Daoy (cell line): ENCODE results near the gene CC2D1A. TPM values are rescaled to one million over a fixed set of nuclear protein-coding genes. Genes with fewer than 3 reads are reported as not detected.
"Not testable (repeated sequence)": the region's sequence is repeated elsewhere in the genome, so short reads cannot be mapped to it uniquely, and the experiment has no call there.

Experiments used
- DNase-seq: peaks from one replicate; pipeline ENCODE4 v3.0.0-alpha.2; 2015; ENCODE audit warnings: low read depth
- total RNA-seq: library from RNA; depleted of rRNA; stranded (reverse); fragments of >200 nt; shearing (Covaris generic); gene quantifications from 2 replicates; pipeline ENCODE4 v1.2.3, GENCODE V29; 2014

CC2D1A gene
- total RNA-seq, 1 experiment from 2014 or later = 17.8 TPM

DNA sequence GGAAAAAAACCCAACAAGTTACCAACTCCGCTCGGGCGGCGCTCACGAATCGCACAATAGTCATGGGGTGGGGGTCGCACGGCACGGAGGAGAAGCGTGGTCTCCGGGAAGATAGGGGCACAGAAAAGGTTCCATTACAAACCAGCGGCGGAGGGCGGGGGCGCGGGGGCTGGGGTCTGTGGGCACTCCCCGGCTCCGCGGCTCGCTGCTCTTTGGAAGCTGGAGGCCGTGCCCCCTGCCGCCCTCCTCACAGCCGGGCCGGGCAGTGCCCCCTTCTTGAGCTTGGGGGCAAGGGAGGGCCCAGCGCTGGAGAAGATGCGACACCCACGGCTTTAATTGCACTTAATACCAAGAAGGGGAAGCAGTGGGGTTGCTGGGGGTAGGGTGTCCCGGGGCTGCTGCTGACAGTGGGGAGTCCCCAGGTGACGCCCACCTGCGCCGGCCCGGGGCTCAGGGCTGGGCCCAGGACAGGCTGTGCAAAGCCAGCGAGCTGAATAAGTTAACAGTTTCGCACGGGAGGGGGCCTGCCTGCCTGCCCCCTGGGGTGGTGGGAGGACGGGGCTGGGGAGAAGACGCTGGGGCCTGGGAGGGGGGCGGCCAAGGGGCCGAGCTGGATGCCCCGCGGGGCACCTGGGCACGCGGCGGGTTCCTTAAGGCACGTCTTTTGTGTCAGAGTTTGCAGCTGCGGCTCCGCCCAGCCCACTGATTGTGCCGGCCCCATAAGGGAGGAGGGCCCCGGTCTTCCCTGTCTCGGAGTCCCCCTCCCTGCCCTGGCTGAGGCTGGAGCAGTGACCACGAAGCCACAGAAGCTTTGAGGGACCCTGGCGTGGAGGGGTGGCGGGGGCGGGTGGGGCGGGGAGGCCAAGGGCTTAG is 56.1 kb downstream of the CC2D1A start:
- DNase-seq = peak; percentile 62

DNA sequence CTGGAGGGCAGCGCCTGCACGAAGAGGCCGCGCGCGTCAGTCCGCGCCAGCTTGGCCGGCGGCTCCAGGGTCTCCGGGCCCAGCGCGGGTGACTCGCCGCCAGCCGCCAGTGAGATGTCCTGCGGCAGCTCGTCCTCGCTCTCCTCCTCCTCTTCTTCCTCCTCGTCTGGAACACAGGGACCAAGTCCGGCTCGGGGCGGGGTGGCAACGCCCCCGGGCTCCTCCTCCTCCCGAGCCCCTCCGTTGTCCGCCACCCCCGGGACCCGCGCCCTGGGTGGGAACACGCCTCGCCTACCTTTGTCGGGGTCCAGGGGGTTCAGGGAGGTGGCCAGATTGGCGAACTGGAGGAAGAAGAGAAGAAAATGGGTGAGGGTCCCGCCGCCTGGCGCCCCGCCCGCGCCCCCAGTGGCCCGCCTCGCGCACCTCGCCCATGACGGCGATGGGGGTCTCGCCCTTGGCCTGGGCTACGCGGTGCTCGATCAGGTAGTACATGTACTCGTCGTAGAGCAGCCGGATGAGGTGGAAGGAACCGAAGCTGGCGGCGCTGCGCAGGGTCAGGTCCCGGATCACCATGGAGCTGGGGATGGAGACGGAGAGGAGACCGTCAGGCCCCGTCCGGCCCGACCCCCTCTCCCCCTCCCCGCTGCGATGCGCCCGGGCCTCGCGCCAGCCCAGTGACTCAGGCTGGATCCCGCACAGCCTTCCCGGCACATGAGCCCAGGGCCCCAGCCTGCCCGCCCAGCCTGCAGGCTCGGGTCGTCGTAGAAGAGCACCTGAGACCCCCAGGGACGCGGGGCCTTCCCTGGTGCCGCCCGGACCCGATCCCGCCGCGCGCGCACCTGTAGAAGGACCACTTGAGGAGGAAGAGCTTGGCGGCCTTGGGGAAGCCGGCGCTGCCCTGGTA is 57.0 kb downstream of the CC2D1A start:
- DNase-seq = peak; percentile 64

- no peak for DNase-seq
Observed at GRCh38 chr19:13963603-13964105, 57.7 kb downstream of the CC2D1A start.

DNA sequence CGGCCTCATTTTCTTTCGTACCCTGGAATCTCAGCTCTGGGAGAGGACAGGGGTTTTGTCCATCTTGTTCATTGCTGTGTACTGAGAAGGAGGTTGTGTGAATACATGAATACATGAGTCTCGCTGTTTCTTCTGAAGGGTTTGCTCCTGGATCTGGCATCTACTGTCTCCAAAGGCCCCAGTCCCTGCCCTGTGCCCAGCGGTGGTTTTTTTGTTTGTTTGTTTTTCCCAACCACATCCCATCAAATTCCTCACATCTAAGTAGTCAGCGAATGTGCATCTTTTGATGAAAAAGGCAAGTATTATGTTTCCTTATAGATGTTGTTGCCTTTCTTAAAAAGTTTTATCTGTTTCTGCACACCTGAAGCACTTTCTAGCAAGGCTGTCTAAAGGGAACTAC is 58.8 kb downstream of the CC2D1A start:
- peak; percentile 53 for DNase-seq

- DNase-seq = no peak
Observed at GRCh38 chr19:13965377-13965896, 59.4 kb downstream of the CC2D1A start.

DNA sequence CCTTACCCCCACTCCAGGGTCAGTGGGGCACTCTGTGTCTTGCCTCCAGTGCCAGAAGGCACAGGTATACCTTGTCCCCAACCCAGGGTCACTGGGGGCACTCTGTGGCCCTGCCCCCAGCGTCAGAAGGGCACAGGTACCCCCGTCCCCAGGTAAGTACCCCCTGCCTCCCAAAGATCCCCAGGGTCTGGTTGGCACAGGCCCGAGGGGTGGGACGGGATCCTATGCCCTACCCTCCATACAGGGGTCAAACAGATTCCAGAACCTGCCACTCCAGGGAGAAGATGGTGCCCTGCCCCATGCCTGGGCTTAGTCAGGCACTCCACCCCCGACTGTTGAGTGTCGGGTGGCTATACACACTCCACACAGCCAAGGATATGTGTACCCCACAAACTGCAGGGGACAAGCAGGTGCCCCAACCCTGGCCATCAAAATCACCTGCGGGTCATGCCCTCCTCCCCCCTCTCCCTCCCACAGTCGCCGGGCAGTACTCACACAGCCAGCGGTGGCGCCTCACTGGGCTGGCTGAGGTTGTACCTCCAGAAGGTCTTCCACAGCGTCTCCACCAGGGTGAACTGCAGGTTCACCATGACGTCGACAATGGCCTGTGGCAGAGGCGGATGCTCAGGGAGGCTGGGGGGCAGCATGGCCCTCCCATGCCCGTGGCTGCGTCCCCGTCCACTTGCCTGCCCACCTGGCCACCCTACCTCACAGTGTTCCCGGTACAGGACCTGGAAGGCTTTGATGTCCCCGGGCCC is 60.1 kb downstream of the CC2D1A start:
- DNase-seq = no peak

DNA sequence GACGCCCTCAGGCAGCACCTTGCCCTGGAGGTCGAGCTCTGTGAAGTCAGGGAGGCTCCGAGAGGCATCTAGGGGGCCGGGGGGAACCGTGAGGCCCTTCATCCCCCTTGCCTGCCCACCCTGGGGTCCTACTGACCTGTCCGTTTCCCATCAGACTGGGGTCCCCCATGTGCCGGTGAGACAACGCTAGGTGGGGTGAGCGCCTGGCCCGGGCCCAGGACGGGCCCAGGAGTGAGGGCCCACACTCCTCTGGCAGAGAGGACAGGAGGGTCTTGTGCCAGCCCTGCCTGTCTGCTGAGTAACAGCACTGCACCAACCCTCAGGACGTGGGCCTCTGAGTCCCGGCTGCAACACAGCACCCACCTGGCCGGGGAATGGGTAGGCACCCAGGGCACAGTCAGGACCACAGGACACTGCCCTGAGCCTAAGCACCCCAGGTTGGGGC is 60.7 kb downstream of the CC2D1A start:
- DNase-seq = no peak

DNA sequence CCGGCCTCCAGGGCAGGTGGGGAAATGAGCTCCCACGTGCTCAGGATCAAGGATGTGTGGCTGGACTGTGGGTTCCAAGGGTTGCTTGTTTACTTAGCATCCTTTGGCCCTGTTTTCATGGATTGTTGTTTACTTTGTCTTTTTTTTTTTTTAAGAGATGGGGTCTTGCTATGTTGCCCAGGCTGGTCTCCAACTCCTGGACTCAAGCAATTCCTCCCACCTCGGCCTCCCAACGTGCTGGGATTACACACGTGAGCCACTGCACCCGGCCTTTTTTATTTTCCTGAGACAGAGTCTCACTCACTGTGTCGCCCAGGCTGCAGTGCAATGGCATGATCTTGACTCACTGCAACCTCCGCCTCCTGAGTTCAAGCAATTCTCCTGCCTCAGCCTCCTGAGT is 61.2 kb downstream of the CC2D1A start:
- DNase-seq = not testable (repeated sequence)

- DNase-seq = no peak
Observed at GRCh38 chr19:13968383-13968935, 62.5 kb downstream of the CC2D1A start.

DNA sequence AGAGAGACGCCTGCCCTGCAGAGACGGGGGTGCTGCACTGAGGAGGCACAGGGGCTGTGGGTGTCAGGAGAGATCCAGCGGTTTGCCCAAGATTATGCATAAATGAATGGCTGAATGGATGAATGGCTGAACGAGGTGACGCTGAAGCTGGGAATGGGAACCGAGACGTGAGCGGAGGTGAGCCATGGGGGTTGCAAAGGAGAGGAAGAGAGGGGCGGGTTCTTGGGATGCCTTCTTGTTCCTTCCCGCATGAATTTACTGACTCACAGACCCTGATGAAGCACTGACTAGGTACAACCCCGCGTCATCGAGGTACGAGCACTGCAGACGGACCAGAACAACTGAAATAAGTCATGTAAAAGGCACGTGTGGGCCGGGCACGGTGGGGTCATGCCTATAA is 63.0 kb downstream of the CC2D1A start:
- DNase-seq = no peak

- DNase-seq = no peak
Observed at GRCh38 chr19:13969897-13970296, 63.9 kb downstream of the CC2D1A start.

DNA sequence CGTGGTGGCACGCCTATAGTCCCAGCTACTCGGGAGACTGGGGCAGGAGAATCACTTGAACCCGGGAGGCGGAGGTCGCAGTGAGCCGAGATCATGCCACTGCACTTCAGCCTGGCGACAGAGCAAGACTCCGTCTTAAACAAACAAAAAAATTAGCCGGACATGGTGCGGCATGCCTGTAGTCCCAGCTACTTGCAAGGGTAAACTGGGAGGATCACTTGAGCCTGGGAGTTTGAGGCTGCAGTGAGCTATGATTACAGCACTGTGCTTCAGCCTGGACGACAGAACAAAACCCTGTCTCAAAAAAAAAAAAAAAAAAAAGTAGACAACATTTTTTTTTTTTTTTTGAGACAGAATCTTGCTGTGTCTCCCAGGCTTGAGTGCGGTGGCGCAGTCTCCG is 65.9 kb downstream of the CC2D1A start:
- not testable (repeated sequence) for DNase-seq

DNA sequence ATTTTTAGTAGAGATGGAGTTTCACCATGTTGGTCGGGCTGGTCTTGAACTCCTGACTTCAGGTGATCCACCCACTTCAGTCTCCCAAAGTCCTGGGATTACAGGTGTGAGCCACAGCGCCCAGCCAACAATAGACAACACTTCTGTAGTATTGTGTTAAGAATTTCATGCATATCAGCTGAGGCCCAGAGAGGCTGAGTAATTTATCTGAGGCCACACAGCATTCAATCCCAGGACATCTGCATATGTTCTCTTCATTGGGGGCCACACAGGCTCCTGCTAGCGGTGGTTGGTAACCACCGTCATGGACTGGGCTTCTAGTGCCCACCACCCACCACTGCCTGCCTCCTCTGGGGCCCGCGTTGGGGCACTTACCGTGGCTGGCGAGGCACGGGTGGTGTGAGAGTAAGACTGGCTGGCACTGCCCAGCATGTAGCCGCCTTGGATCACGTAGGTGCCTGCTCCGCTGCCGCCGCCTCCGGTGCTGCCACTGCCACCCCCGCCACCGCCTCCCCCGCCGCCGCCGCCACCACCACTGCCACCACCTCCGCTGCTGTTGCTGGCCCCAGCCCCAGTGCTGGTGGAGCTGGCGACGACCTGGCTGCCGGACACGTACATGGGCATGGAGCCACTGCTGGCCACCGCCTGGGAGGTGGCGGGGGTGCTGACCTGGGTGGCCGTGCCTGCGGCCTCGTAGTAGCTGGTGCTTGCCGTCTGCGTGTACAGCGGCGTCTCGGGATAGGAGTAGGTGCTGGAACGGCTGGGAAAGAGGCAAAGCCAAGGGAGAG is 66.6 kb downstream of the CC2D1A start:
- no peak for DNase-seq

DNA sequence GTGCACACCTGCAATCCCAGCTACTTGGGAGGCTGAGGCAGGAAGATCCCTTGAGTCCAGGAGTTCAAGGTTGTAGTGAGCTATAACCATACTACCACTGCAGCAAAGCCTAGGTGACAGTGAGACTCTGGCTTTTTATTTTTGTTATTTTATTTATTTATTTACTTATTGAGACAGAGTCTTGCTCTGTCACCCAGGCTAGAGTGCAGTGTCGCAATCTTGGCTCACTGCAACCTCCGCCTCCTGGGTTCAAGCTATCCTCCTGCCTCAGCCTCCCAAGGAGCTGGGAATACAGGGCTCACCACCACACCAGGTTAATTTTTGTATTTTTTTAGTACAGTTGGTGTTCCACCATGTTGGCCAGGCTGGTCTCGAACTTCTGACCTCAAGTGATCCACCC is 67.5 kb downstream of the CC2D1A start:
- DNase-seq = not testable (repeated sequence)

GRCh38 chr19:13974073-13974472 is 68.1 kb downstream of the CC2D1A start:
- peak; percentile 47 for DNase-seq

DNA sequence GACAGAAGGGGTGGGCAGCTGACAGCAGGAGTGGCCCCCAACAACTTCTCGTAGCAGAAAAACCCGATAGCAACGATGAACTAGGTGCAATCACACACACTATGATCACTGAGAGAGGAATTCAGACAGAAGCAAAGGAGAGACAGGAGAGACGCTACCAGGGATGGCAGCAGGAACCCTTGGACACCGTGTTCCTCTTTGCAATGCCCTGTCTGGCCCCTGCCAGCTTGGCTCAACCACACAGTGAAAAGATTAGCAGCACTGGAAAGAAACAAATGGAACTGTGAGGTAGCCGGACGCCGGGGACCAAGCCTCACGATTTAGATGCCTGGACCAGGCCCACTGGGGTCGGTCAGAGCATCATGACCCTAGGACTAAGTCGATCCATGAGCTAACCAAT is 69.9 kb downstream of the CC2D1A start:
- DNase-seq = no peak

- no peak for DNase-seq
Observed at GRCh38 chr19:13976446-13976845, 70.4 kb downstream of the CC2D1A start.

DNA sequence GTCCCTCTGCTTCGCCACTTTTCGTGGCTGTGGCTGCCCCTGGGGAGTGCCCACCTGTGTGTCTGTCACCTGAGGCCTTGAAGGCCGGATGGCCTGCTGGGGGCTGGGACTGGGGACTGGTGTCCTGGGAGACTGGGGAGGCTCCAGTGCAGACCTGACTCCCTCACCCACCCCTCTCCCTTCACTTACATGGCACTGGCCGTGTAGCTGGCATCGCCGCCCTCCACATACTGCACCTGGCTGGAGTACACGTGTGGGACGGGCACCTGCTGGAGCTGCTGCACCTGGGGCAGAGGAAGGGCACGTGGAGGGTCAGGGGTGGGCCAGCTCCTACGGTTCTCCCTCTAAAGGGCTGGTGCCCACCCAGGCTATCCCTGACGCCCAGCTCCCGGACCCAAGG is 71.8 kb downstream of the CC2D1A start:
- no peak for DNase-seq

GRCh38 chr19:13978351-13979243 is 72.6 kb downstream of the CC2D1A start:
- DNase-seq = peak; percentile 43
